SK-N-MC (cell line): ENCODE results near the gene RFX3.
A peak's percentile ranks its signal among the peaks of the same experiment; 100 is the strongest.

Experiments used
- DNase-seq: peaks from one replicate; pipeline ENCODE4 v3.0.0-alpha.2; 2011; ENCODE audit warnings: low read depth, low spot score
- H3K27ac ChIP-seq: fragments of 200-600 bp; sonication (generic); 2 replicates; pipeline ENCODE4 v1.5.1; 2016; ENCODE audit warnings: mixed run types
- H3K36me3 ChIP-seq: fragments of 200-600 bp; sonication (generic); 2 replicates; pipeline ENCODE4 v1.6.1; 2017; ENCODE audit warnings: antibody characterized with exemption, low read length, mixed read lengths; ENCODE audit not compliant: insufficient read depth
- H3K4me3 ChIP-seq: fragments of 200-600 bp; sonication (generic); 2 replicates; pipeline ENCODE4 v1.5.1; 2016
- H3K9ac ChIP-seq: fragments of 200-600 bp; sonication (generic); 2 replicates; pipeline ENCODE4 v1.8.0; 2017; ENCODE audit warnings: mixed run types, mixed read lengths; ENCODE audit not compliant: insufficient read length
- H3K9me3 ChIP-seq: fragments of 200-600 bp; sonication (generic); 2 replicates; pipeline ENCODE4 v1.6.1; 2017; ENCODE audit warnings: low read depth, mild to moderate bottlenecking, antibody characterized with exemption, low read length, moderate library complexity, mixed read lengths
- EZH2 ChIP-seq: fragments of 200-600 bp; sonication (generic); IDR thresholded peaks from one replicate; pipeline ENCODE4 v1.6.1; 2017; ENCODE audit warnings: antibody characterized with exemption
- FOXP2 ChIP-seq: optimal IDR thresholded peaks from 2 replicates; pipeline ENCODE3; 2011; ENCODE audit warnings: mild to moderate bottlenecking, moderate library complexity; ENCODE audit not compliant: insufficient read depth; ENCODE audit errors: extremely low read length, control extremely low read depth
- POLR2AphosphoS5 ChIP-seq: IDR thresholded peaks from 2 replicates; pipeline ENCODE4 v1.6.1; 2012; ENCODE audit warnings: mild to moderate bottlenecking, low read depth, low read length, borderline replicate concordance

RFX3 gene

DNA sequence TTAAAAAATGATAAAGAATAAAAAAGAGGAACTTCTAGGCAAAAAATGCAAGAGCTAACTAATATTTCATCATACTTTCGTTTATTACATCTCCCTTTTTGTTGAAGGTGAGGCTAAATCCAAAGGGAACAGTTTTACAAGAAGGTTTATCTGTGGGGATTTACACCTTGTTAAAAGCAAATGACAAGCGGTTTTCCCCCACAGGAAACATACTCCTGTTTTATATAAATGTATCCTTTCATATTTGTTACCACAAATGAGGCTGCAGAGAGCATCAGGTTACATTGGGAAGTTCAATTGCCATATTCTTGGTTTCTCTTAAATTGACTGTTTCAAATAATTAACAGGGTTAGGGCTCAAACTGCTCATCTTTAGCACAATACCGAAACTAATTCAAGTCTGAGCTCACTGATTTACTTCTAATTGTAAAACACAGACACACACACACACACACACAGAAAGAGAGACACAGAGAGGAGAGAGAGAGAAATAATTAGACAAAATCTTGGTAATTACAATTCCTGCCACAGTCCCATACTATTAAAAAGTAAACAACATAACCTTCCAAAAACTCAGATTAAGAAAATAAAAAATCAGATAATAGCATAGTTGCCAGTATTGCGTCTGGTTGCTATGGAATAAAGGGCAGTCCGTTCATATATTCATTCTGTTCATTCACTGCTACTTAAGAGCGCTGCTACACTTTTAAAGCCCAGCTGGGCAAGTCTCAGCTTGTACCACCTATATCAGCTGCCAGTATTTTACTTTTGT is 17.1 kb downstream of the RFX3 start:
- TF ChIP-seq POLR2AphosphoS5 = no peak
- no peak for TF ChIP-seq EZH2
- no peak for TF ChIP-seq FOXP2
- peak overlapping the region; percentile 66 for H3K27ac ChIP-seq
- H3K4me3 ChIP-seq = peak overlapping the region; percentile 46
- no peaks in the 10 kb centered on the region for H3K36me3 ChIP-seq
- no peak for DNase-seq
- H3K9me3 ChIP-seq = no peaks in the 10 kb centered on the region
- peak overlapping the region; percentile 47 for H3K9ac ChIP-seq

GRCh38 chr9:3508078-3508431 is 17.7 kb downstream of the RFX3 start:
- Histone ChIP-seq H3K9me3 (no peaks in the 10 kb centered on the region), H3K27ac (peak overlapping the region; percentile 66), H3K36me3 (no peaks in the 10 kb centered on the region), H3K4me3 (no peak overlapping the region), H3K9ac (peak overlapping the region; percentile 47)
- no peak for DNase-seq
- no peak for TF ChIP-seq FOXP2
- no peak for TF ChIP-seq EZH2
- no peak for TF ChIP-seq POLR2AphosphoS5

DNA sequence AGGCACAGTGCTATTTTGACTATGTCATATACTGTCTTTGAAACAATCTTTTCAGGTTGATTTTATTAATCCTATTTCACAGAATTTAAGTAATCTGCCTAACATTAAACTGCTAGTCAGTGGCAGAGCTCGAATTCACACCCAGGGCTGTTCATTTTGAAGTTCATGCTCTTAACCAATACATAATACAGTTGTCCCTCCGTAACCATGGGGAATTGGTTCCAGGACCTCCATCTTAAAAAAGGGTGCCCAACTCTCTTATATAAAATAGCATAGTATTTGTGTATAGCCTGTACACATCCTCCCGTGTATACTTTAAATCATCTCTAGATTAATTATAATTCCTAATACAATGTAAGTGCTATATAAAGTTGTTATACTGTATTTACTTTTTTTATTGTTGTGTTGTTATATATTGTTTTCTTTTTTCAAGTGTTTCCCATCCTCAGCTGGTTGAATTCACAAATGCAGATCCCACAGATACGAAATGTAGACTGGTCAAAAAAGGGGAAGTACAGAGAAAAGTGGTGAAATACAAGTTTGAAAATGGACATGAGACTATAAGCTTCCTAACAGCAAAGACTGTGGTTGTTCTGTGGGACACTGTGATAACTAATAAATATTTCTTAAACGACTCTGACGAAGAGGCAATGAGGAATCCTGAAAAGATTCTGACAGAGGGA is 18.3 kb downstream of the RFX3 start:
- Histone ChIP-seq H3K4me3 (no peak overlapping the region), H3K9ac (peak overlapping the region; percentile 47)

DNA sequence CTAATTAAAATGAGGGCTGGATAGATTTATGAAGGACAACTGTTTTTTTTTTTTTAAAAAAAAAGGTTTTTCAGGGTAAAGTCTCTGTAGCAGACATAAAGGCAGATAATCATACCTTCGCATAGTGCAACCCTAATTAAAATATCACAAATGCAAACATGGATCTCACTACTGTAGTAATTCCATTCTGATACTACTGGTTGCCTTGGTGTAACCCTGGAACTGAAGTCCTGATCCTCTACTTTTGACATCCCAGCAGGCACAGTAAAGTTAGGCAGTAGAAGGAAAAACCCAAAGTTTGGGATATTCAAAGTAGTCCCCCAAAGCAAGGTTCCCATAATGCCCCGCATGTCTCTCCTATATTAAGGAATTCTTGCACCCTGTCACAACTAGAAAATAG is 19.6 kb downstream of the RFX3 start:
- DNase-seq = no peak
- Histone ChIP-seq H3K4me3 (no peak overlapping the region), H3K9ac (no peak overlapping the region), H3K27ac (no peak overlapping the region), H3K9me3 (no peaks in the 10 kb centered on the region), H3K36me3 (no peaks in the 10 kb centered on the region)
- TF ChIP-seq FOXP2 (no peak), EZH2 (no peak), POLR2AphosphoS5 (no peak)

More for the DNA sequence above, 18.3 kb downstream of the RFX3 start:
- H3K36me3 ChIP-seq = no peaks in the 10 kb centered on the region
- no peaks in the 10 kb centered on the region for H3K9me3 ChIP-seq
- H3K27ac ChIP-seq = peak overlapping the region; percentile 66; the same call in 1 of the 2 replicates
- TF ChIP-seq POLR2AphosphoS5 = no peak
- TF ChIP-seq EZH2 = no peak
- TF ChIP-seq FOXP2 = no peak
- DNase-seq = no peak

GRCh38 chr9:3502560-3503398 is 23.0 kb downstream of the RFX3 start:
- H3K36me3 ChIP-seq = no peaks in the 10 kb centered on the region
- H3K4me3 ChIP-seq = no peak overlapping the region
- TF ChIP-seq EZH2 (no peak), FOXP2 (no peak), POLR2AphosphoS5 (no peak)
- DNase-seq = no peak
- no peaks in the 10 kb centered on the region for H3K9me3 ChIP-seq
- no peak overlapping the region for H3K27ac ChIP-seq
- no peak overlapping the region for H3K9ac ChIP-seq

DNA sequence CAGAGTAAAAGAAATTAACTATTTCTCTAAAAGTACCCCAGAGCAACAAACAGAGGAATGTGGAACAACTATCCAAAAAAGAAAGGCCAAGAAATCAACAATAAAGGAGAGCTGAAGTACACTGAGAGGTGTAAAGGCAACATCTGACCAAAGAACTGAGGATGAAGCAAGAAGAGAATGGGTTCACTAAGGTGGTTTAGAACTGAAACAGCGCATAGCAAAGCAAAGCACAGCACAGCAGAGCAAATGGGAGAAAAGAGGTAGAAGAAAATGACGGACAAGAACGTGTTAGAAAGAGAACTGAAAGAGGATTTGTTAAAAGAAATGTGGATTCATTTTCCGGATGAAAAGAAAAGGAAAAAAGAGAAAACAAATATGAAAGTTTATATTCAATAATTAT is 25.8 kb downstream of the RFX3 start:
- H3K9ac ChIP-seq = no peak overlapping the region
- TF ChIP-seq EZH2 (no peak), POLR2AphosphoS5 (no peak), FOXP2 (no peak)
- no peak overlapping the region for H3K27ac ChIP-seq
- H3K4me3 ChIP-seq = no peak overlapping the region
- H3K9me3 ChIP-seq = no peaks in the 10 kb centered on the region
- DNase-seq = no peak
- no peaks in the 10 kb centered on the region for H3K36me3 ChIP-seq

DNA sequence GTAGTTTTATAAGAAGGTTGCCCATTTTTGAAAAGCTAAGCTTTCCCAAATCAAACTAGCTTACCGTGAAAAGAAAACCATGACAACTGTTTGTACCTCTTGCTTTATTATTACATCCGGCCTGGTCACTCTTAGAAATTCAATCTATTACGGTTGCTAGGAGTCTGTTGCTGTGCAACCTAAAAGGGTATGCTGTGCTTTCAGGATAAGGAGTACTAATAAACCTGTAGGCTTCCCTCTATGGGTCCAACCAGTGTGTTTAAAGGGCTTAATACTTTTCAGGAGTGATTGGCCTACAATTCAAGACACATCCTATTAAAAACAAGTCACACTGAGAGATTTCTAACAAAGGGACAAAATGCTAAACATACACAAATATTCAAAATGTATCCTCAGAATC is 27.1 kb downstream of the RFX3 start:
- Histone ChIP-seq H3K9me3 (no peaks in the 10 kb centered on the region), H3K4me3 (no peak overlapping the region), H3K9ac (no peak overlapping the region), H3K36me3 (no peaks in the 10 kb centered on the region), H3K27ac (no peak overlapping the region)
- DNase-seq = no peak
- TF ChIP-seq POLR2AphosphoS5 (no peak), FOXP2 (no peak), EZH2 (no peak)

- no peak for DNase-seq
- no peaks in the 10 kb centered on the region for H3K36me3 ChIP-seq
- H3K9me3 ChIP-seq = no peaks in the 10 kb centered on the region
- no peak overlapping the region for H3K27ac ChIP-seq
- TF ChIP-seq POLR2AphosphoS5 (no peak), FOXP2 (no peak), EZH2 (no peak)
- no peak overlapping the region for H3K9ac ChIP-seq
- no peak overlapping the region for H3K4me3 ChIP-seq
Measured at GRCh38 chr9:3497857-3498256, 27.9 kb downstream of the RFX3 start.
